ENCODE measurements around the gene CYP2S1.

CYP2S1 gene

DNA sequence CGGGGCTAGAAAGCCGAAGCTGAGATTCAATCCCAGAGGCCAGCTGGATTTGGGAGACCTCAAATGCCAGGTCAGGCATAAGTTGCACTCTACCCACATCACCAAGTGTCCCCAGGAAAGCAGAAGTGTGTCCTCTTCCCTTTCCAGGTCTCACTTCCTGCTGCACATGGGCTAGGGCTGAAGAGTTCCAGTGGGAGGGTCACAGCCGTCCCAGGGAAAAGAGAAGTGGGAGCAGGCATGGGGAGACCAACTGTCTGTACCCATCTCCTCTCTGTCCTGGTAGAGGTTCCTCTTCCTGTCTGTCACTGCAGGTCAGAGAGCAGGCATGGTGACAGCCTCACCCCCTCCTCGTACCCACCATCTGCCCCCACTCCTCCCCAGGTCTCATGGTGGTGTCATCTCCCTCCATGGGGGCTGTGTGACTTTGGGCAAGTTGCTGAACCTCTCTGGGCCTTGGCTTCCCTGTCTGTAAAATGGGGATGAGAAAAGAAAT lies 40.8 kb downstream of the CYP2S1 start:
- Histone ChIP-seq H3K4me3 (IDR thresholded peaks at IDR 0.05; ENCODE audit: insufficient read depth, low read depth, low read length) (no peak overlapping the region), H4K20me1 (ENCODE audit: insufficient read depth) (no peaks in the 10 kb centered on the region), H3K27me3 (ENCODE audit: insufficient read depth, low read depth) (no peaks in the 10 kb centered on the region), H3K4me1 (ENCODE audit: low read depth, poor library complexity, severe bottlenecking) (no peaks in the 10 kb centered on the region), H3K4me2 (no peak overlapping the region), H3K9ac (no peak overlapping the region), H3K27ac (no peak overlapping the region), H2AFZ (ENCODE audit: low read depth) (no peak overlapping the region), H3K79me2 (ENCODE audit: insufficient read depth, low read depth) (no peaks in the 10 kb centered on the region), H3K36me3 (ENCODE audit: insufficient read depth) (no peaks in the 10 kb centered on the region)
- TF ChIP-seq CTCF (conservative IDR thresholded peaks at IDR 0.05; ENCODE audit: low read depth, low read length), result no peak

GRCh38 chr19:41234512-41235168 lies 41.6 kb downstream of the CYP2S1 start:
- Histone ChIP-seq H4K20me1 (ENCODE audit: insufficient read depth) (no peaks in the 10 kb centered on the region), H3K79me2 (ENCODE audit: insufficient read depth, low read depth) (no peaks in the 10 kb centered on the region), H3K27me3 (ENCODE audit: insufficient read depth, low read depth) (no peaks in the 10 kb centered on the region), H3K36me3 (ENCODE audit: insufficient read depth) (no peaks in the 10 kb centered on the region), H3K4me1 (ENCODE audit: low read depth, poor library complexity, severe bottlenecking) (no peaks in the 10 kb centered on the region), H3K4me2 (no peak overlapping the region), H3K9ac (no peak overlapping the region), H3K4me3 (IDR thresholded peaks at IDR 0.05; ENCODE audit: insufficient read depth, low read depth, low read length) (no peak overlapping the region), H2AFZ (ENCODE audit: low read depth) (no peak overlapping the region), H3K27ac (no peak overlapping the region)
- no peak for TF ChIP-seq CTCF (conservative IDR thresholded peaks at IDR 0.05; ENCODE audit: low read depth, low read length)

DNA sequence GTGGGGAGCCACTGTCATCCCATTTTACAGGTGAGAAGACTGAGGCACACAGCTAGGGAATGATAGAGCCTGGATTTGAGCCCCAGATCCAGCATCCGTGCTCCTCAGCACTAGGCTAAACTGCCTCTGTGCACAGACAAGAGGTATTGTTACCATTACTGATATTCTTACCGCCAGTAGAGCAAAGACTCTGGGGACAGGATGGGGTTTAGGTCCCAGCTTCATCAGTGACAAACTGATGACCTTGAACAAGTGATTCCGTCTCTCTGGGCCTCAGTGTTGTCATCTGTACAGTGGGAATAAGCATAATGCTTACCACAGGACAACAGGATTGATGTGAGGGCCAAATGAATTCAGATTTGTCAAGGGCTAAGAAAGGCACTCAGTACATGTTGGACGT lies 42.5 kb downstream of the CYP2S1 start:
- no peaks in the 10 kb centered on the region for H3K27me3 ChIP-seq (ENCODE audit: insufficient read depth, low read depth)
- no peak overlapping the region for H3K4me2 ChIP-seq
- no peaks in the 10 kb centered on the region for H3K4me1 ChIP-seq (ENCODE audit: low read depth, poor library complexity, severe bottlenecking)
- H3K9ac ChIP-seq, result no peak overlapping the region
- no peaks in the 10 kb centered on the region for H4K20me1 ChIP-seq (ENCODE audit: insufficient read depth)
- H2AFZ ChIP-seq (ENCODE audit: low read depth), result no peak overlapping the region
- H3K4me3 ChIP-seq (IDR thresholded peaks at IDR 0.05; ENCODE audit: insufficient read depth, low read depth, low read length), result no peak overlapping the region
- no peaks in the 10 kb centered on the region for H3K36me3 ChIP-seq (ENCODE audit: insufficient read depth)
- no peak for TF ChIP-seq CTCF (conservative IDR thresholded peaks at IDR 0.05; ENCODE audit: low read depth, low read length)
- H3K27ac ChIP-seq, result no peak overlapping the region
- no peaks in the 10 kb centered on the region for H3K79me2 ChIP-seq (ENCODE audit: insufficient read depth, low read depth)

GRCh38 chr19:41238244-41238643 lies 45.2 kb downstream of the CYP2S1 start:
- no peaks in the 10 kb centered on the region for H3K36me3 ChIP-seq (ENCODE audit: insufficient read depth)
- no peak overlapping the region for H3K4me2 ChIP-seq
- H3K4me3 ChIP-seq (IDR thresholded peaks at IDR 0.05; ENCODE audit: insufficient read depth, low read depth, low read length), result no peak overlapping the region
- no peak overlapping the region for H2AFZ ChIP-seq (ENCODE audit: low read depth)
- no peaks in the 10 kb centered on the region for H4K20me1 ChIP-seq (ENCODE audit: insufficient read depth)
- no peaks in the 10 kb centered on the region for H3K79me2 ChIP-seq (ENCODE audit: insufficient read depth, low read depth)
- H3K27me3 ChIP-seq (ENCODE audit: insufficient read depth, low read depth), result no peaks in the 10 kb centered on the region; the same call in 1 of the 2 replicates
- H3K27ac ChIP-seq, result no peak overlapping the region
- H3K4me1 ChIP-seq (ENCODE audit: low read depth, poor library complexity, severe bottlenecking), result no peaks in the 10 kb centered on the region
- no peak for TF ChIP-seq CTCF (conservative IDR thresholded peaks at IDR 0.05; ENCODE audit: low read depth, low read length)
- H3K9ac ChIP-seq, result no peak overlapping the region

All from KMS-11 (cell line).